Esophagus muscularis mucosa (tissue), 3 donors: Measurements from ENCODE around the gene ARG2.

Source experiments
- POLR2A ChIP-seq: fragments of 450-650 bp; IDR thresholded peaks from one replicate; pipeline ENCODE4 v1.6.1; 2017; ENCODE audit warnings: antibody characterized with exemption, moderate library complexity, mild to moderate bottlenecking, low read depth
- TF ChIP-seq, protein P1 (sequence below), 3 experiments: fragments of 200-600 bp in 2 of 3; fragments of 450-650 bp in 1 of 3; sonication (generic) in 2 of 3; IDR thresholded peaks; one replicate each; pipeline ENCODE4 v1.5.1; 2017 to 2019; ENCODE audit warnings: antibody characterized with exemption in 3 of 3, mild to moderate bottlenecking in 2 of 3, moderate library complexity in 1 of 3

DNA sequence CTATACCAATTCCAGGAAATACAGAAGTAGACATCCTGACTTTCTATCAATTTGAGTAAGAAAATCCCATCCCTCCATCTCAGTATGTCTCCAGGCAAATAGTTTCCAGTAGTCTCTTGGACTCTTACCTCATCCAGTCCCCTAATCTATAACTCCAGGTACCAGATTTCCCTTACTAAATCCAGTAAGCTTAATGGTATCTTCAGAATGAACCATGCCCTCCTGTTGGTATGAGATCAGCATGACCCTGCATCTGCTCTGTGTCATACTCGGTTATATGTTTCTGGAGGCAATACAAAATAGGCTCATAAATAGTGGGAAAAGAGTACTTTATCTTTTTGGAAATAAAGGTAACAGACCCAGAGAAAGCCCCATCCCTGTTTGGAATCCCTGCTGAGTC is 38.1 kb upstream of the ARG2 start:
- TF ChIP-seq POLR2A, result no peak
- TF ChIP-seq, protein P1, sequence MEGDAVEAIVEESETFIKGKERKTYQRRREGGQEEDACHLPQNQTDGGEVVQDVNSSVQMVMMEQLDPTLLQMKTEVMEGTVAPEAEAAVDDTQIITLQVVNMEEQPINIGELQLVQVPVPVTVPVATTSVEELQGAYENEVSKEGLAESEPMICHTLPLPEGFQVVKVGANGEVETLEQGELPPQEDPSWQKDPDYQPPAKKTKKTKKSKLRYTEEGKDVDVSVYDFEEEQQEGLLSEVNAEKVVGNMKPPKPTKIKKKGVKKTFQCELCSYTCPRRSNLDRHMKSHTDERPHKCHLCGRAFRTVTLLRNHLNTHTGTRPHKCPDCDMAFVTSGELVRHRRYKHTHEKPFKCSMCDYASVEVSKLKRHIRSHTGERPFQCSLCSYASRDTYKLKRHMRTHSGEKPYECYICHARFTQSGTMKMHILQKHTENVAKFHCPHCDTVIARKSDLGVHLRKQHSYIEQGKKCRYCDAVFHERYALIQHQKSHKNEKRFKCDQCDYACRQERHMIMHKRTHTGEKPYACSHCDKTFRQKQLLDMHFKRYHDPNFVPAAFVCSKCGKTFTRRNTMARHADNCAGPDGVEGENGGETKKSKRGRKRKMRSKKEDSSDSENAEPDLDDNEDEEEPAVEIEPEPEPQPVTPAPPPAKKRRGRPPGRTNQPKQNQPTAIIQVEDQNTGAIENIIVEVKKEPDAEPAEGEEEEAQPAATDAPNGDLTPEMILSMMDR (IDR thresholded peaks at IDR 0.05), result no peak
